Right lobe of liver (tissue), 4 donors: ENCODE results near the gene GNB2.

Experiments used
- POLR2A ChIP-seq: fragments of 450-650 bp; IDR thresholded peaks from one replicate; pipeline ENCODE4 v1.6.1; 2017; ENCODE audit warnings: antibody characterized with exemption, mild to moderate bottlenecking
- TF ChIP-seq, protein P1 (sequence below), 4 donors: fragments of 200-600 bp in 3 of 4; fragments of 450-650 bp in 1 of 4; IDR thresholded peaks; one replicate each; pipeline versions ENCODE4 v1.5.1 to v1.8.0; 2016 to 2022; ENCODE audit warnings: antibody characterized with exemption in 4 of 4, mild to moderate bottlenecking in 2 of 4
- donor health status: DM: no; HTN: no; CAD: no.
- donor health status: DM: no; HTN: no; CAD: no.
- donor health status: DM: no; HTN: yes; CAD: no.

DNA sequence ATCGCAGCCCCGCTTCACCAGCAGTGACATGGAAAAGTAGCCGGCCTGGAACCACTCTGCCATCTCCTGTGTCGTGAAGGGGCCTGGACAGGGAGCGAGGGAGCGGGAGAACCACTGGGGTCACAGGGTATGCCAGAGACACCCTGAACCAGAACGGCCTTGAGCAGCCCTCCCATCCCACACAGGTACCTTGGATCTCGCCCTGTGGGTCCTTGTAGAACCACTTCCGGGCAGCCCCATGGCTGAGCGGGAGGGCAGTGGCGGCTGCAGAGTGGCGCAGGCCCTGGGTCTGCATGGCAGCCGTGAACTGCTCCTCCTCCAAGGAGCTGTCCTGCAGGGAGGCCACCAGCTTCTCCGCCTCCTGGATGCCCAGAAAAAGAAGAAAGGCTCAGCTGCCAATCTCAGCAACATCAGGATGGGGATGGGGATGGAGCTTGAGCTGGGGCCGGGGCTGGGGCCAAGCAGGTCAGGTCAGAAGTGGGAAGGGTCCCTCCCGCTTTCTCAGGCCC, 11.0 kb downstream of the GNB2 start:
- TF ChIP-seq, protein P1, sequence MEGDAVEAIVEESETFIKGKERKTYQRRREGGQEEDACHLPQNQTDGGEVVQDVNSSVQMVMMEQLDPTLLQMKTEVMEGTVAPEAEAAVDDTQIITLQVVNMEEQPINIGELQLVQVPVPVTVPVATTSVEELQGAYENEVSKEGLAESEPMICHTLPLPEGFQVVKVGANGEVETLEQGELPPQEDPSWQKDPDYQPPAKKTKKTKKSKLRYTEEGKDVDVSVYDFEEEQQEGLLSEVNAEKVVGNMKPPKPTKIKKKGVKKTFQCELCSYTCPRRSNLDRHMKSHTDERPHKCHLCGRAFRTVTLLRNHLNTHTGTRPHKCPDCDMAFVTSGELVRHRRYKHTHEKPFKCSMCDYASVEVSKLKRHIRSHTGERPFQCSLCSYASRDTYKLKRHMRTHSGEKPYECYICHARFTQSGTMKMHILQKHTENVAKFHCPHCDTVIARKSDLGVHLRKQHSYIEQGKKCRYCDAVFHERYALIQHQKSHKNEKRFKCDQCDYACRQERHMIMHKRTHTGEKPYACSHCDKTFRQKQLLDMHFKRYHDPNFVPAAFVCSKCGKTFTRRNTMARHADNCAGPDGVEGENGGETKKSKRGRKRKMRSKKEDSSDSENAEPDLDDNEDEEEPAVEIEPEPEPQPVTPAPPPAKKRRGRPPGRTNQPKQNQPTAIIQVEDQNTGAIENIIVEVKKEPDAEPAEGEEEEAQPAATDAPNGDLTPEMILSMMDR (IDR thresholded peaks at IDR 0.05), result no peak
- no peak for TF ChIP-seq POLR2A
